Iris pigment epithelial cell (primary cell): ENCODE measurements around the gene ZWILCH.
A peak's percentile ranks its signal among the peaks of the same experiment; 100 is the strongest.
"Not testable (repeated sequence)": the region's sequence is repeated elsewhere in the genome, so short reads cannot be mapped to it uniquely, and the experiment has no call there.

Experiments used
- DNase-seq: peaks from one replicate; pipeline ENCODE4 v3.0.0-alpha.2; 2011; ENCODE audit warnings: low read depth

The ZWILCH gene

DNA sequence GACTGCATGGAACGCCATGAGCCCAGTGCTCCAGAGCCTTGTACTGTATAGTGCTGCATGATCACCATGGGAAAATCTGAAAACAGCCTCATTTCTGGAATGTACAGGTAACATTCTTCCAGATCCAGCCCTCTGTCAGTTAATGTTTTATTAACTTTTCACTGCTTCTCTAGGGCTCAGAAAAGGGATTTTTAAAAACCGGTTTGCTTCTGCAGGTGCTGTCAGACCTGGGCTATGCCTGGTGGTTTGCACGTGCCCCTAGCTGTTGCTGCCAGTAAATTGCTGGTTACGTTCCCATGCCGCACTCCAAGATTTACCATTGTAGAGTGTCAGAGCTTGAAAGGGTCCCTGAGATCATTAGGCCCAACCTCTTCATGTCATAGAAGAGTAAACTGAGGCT lies 16.6 kb upstream of the ZWILCH start:
- no peak for DNase-seq

DNA sequence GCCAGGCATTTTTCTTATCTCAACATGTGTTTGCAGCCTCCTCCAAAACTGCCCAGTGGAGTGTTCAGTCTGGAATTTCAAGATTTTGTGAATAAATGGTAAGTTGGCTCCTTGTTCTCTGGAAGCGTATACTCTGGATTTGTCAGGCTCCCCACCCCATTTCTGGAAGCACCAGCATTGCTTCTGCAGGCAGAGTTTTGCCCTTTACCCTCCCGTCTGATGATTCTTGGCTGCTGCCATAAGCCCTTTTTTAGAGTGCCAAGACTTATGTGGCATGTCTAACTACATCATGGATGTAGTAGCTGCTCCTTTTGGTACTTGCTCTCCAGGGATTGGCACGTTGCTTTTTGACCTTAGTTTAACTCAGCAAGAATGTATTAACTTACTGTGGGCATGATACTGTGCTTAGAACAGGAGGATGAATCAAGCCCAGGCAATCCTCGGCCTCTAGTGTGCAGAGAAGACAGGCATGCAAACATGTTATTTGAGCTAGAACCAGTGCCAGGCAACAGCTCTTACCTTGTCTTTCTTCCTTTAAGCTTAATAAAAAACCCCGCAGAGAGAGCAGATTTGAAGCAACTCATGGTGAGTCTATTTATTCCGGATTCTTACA lies 15.8 kb upstream of the ZWILCH start:
- DNase-seq = no peak

DNA sequence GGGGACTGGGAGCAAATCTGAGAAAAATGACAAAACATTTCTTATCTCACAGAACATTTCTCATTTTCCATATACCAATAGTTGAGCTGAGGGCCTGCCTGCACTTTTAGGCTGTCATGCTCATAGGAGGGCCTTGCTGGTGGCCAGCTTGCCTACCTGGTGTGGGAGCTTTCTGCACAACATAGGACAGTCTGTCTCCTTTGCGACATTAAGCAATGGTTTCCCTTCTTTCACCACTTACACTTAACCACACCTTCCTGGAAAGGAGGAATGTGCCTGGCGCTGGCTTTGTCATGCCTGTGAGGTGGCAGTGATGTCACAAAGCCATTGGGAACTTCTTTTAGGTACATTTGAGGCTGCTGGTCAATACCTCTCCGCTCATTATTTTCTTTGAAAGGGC lies 13.3 kb upstream of the ZWILCH start:
- no peak for DNase-seq

DNA sequence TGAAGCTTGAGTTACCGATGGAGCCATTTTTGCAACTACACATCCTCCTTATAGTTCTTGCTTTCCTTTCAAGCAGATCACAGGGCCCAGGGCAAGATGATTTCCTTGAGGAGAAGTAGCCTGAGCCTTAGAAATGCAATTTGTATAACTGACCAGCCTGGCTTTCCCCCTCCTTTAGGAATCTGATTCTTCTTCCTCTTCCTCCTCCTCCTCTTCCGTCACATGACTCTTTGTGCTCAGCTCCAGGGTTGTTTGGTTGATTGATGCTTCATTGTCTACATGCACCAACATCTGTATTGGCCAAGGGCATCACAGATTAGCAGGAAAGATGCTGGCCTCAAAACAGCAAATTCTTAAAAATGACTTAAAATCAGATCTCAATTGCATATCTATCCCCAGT lies 10.9 kb upstream of the ZWILCH start:
- DNase-seq = no peak

DNA sequence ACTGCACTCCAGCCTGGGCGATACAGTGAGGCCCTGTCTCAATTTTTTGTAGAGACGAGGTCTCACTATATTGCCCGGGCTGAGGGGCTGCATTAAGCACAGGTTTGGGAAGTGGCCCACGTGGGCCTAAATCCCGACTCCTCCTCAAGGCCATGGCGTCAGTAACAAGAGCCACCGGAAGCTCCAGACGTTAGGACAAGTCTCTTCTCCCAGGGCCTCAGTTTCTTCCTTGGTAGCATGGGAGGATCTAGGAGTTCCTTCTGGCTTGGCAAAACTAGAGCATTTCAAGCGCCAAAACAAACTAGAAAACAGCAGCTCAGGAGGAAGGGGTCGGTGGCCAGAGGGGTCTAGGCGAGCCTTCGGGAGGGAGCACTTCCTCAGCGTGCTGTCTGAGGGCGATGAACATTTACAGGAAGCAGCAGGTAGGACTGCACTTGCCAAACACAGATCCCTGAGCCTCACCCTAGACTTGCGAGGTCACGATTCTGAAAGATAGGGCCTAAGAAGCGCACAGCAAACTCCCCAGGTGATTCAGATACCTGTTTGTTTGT lies 8.1 kb upstream of the ZWILCH start:
- no peak for DNase-seq

DNA sequence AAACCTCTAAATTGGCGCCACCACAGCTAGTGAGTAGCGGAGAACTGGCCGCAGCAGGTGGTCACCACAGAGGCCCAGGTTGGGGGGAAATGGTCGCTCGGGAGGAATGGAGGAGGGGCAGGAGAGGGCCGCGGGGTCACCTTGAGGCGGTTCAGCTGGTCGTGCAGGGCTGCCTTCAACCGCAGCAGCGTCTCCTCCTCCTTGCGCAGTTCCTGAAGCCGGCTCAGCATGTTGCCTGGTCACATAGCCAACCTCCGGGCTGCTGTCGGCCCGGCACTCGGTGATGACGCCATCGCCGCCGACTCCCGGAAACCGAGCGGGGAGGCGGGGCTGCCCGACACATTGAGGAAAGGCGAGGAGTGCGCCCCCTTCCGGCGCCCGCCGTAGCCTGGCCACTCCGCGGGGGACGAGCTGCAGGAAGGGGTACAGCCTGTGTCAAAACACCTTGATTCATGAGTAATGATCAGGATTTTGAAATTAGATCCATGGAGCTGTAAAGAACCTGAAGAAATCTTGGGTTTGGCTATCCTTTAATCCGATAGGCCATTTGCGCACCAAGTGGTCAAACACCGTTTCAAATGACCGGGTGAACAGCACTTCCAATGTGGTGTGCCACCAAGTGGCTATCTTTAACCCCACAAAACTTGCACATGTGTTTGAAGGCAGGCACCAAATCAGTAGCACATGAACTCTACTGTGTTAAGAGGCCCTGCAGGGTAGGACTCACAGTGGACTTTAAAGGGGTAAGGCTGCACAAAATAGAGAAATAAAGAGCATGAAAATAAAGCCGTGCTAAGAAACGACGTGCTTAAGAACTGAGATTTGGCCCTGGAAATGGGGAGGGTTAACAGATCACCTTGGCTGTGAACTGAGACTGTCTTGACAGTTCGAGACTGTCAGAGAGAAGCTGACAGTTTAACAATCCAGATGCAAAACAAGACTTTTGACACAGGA lies 7.3 kb upstream of the ZWILCH start, which contains the start of gene SNAPC5:
SNAPC5 (minus strand) TSS at position 261 of the 954 bp plus-strand sequence; CDS start at position 230, 31 bp downstream.
- peak; percentile 95 for DNase-seq

DNA sequence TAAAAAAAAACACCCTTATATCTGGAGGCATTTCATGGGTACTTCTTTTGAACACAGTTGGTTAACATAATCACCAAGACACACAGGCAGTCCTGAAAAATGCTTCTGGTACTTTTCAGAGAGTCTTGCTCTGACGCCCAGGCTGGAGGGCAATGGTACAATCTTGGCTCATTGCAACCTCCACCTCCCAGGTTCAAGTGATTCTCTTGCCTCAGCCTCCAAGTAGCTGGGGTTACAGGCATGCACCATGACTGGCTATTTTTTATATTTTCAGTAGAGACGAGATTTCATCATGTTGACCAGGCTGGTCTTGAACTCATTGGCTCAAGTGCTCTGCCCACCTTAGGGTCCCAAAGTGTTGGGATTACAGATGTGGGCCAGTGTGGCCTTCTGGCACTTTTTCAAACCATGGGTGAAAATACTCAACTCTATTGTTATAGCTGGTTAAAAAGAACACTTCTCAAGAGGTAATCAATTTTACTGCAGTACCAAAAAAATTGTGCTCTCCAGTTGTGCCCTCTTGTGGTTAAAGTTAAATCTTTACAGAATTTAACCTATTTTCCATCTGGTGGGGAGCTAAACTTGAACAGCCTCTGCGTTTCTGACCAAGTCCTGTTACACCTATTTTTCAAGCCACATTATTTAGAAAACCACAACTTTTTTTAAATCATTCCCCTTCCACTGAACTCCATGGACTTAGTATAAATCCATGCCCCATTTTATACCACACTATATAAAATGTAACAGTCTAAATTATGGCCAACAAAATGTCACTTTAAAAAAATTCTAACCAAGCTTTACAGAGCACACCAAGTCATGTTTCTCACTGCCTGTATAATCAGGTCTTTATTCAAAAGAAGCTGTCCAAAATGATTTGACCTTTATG lies 6.4 kb upstream of the ZWILCH start:
- no peak for DNase-seq

DNA sequence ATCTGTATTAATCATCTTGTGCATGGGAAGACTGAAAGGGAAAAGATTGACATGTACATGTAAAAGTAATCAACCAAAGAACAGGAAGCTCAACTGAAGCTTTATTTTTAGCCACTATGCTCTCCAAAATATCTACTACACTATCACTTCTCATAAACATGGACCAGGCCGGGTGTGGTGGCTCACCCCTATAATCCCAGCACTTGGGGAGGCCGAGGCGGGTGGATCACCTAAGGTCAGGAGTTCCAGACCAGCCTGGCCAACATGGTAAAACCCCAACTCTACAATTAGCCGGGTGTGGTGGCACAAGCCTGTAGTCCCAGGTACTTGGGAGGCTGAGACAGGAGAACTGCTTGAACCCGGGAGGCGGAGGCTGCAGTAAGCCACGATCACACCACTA lies 4.8 kb upstream of the ZWILCH start:
- not testable (repeated sequence) for DNase-seq

DNA sequence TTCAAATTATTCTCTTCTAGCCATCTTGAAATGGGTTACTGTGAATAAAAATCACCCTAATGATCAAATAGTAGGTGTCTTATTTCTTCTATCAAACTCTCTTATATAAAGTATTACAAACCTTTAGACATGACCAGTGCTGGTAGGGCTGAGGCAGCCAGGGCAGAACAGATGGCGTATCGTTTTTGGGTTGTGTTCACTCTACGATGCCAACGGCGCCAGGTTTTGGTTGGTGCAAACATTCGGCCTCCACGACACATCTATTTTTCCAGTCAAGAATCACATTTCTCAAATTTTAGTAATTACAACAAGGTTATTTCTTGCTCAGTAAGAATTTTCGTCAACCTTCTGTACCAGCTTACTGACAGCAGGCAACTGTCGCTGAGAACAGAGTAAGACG lies 2.6 kb upstream of the ZWILCH start:
- no peak for DNase-seq

DNA sequence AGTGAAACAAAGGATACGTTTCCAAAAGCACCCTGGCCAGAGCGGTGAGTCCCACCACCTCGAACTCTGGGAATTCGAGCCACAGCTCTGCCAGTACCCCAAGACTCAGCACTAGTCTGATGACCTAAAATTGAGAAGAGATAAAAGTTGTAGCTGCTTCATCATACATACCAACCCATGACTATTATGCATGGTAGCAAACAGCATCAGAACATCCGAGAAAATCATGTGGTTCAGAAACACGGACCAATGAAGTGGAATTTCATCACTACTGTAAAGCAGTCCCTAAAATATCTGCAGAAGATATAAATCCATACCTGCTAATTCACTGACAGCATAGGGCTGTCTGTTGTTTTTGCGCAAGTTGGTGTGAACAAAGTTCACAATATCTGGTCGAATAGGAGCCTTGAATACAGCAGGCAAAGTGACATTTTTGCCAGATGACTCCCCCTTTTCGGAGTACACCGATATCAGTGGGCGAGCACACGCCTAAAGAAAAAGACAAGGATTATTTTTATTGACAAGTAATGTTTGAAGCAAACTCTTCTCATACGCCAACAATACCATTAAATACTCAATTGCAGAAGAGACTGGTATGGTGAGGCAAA lies 2.0 kb upstream of the ZWILCH start:
- peak; percentile 71 for DNase-seq

DNA sequence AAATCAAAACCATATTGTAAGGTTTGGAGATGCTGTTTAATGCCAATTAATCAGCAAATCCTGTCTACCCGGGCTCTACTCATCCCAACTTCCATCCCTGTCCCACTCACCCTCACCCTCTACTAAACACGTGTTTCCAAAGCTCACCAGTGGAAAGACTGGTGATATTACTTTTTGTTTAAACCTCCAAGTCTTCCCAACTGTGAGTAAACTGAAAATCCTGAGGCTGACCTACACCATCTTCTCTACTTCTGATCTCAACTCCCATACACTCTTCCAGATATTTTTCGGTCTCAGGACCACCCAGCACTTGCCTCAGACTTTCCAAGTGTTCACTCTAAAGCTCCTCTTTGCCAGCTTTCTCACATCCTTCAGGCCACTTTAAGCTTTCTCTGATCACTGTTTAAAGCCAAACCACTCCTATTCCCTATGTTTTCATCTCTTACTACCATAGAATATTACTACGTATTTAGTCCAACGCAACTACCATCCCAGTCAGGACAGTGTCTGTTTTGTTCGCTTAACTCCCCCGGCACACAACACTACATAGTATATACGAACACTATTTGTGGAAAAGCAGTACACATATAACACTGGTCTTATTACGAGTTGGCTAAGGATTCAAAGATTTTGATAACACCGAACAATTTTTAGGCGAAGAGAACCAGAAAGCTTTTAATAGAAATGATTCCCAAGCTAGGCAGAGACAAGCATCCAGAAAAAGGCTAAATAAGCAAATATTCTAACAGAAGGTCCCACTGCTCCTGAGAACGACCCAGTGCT lies 1.2 kb upstream of the ZWILCH start:
- no peak for DNase-seq

DNA sequence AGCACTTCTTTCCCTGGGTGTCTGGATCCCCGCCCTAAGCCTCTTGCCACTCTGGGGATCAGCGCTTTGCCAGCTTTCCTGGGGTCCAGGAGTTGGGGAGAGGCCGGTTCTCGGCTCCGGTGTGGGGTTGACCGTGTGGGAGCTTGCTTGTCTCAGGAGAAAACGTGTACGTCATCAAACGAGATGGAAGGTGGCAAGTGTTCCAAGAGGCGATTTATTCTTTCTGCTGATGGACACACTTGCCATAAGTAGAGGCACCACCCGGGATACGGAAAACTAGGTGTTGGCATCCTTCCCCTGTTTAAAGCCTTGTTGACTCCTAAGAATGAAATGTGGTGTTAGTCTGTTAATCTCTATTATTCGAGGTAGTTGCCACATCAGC lies 295 bp downstream of the ZWILCH start:
- DNase-seq = peak; percentile 72

DNA sequence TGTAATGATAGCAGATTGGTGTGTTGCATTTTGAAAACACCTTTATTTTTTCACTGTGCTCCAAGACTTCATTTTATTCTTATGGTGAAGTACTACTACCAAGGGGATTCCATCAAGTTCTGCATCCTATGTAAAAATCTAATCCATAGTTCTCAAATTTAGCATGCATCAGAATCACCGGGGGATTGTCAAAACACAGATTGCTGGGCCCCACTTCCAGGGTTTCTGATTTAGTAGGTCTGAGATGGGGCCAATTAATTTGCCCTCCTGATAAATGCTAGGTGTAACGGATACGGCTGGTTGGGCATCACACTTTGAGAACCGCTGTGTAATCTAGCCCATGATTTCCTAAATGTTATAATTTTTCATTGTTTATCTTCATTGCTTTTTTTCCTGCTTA lies 692 bp downstream of the ZWILCH start:
- DNase-seq = no peak

DNA sequence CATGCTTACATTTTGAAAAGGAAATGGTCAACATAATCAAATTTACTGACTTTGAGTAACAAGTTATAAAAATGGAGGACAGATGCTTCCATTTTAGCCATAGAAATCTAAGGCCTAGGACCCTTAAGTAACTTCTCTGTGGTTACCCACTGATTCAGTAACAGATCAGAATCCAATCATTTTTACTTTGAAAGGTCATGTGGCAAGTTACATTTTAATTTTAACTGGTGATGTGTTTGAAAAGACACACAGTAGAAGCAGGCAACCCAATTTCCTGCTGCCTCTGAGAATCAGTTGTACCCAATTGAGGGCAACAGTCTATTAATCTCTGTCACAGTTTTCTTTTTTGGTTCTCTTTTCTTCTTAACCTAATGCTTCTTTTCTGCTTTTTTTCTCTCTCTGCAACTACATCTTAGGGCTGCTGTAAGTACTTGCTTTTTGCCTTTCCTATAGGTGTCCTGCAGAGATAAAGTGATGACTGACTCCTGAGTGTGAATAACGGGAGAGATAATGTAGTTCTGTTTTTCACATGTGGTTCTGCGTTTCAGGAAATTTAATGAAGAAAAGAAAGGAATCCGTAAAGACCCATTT lies 3.3 kb downstream of the ZWILCH start:
- DNase-seq = no peak

DNA sequence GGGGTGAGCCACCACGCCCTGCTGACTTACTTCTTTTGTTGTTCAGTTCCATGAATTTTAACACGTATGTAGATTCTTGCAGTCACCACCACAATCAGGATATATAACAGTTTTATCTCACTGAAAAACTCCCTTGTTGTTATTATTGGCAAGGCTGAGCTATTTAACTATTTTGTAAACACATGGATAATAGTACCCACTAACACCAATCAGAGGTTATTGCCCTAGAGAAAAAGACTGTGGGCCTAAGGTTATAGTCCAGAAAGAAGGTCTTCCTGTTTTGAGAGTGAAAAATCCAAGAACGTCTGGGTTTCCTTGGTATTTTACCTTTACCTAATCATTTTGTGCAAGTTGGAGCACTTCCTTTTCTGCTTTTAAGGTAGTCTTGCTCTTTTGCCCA lies 9.5 kb downstream of the ZWILCH start:
- DNase-seq = no peak

DNA sequence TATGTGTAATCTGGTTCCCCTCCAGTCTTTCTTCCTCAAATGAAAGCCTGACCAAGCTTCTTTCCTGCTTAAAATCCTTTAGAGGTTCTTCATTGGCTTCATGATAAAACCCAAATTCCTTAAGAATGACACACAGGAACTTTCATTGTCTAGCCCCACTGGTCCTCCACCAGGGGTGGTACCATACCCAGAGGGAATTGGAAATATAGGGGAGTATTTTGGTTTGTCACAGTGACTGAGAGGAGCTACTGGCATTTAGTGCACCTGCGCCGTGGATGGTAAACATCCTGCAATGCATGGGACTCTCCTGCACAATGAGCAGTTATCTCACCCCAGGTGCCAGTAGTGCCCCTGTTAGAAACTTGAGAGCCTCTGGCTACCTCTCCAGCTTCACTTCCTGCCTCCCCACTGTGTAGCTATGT lies 10.8 kb downstream of the ZWILCH start:
- no peak for DNase-seq

DNA sequence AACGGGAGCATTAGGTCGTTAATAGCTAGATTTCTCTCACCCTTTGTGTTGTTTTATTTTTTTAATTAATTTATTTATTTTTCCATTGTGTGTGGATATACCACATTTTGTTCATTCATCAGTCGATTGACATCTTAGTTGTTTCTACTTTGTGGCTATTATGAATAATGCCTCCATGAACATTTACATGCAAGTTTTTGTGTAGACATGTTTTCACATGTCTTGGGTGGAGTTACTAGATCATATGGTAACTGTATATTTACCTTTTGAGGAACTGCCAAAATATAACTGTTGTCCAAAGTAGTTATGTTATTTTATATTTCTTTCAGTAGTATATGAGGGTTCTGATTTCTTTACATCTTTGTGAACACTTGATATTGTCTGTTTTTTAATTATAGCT lies 18.8 kb downstream of the ZWILCH start:
- no peak for DNase-seq

DNA sequence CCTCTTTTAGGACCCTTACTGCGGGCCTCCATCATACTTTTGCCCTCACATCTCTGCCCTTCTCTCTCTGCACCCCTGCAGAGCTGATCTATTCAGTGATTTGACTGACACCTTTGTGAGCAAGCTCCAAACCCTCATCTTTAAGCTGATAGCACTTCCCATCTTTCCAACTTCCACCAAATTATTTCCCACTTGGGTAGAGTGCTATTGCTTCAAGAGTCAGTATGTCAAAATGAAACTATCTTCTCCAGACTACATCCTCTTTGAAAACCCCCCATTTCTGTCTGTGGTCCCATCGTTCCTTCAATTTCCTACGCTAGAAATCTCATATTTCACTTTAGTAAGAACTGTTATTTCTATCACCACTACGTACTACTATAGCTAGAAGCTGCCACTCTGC lies 19.7 kb downstream of the ZWILCH start:
- DNase-seq = no peak

DNA sequence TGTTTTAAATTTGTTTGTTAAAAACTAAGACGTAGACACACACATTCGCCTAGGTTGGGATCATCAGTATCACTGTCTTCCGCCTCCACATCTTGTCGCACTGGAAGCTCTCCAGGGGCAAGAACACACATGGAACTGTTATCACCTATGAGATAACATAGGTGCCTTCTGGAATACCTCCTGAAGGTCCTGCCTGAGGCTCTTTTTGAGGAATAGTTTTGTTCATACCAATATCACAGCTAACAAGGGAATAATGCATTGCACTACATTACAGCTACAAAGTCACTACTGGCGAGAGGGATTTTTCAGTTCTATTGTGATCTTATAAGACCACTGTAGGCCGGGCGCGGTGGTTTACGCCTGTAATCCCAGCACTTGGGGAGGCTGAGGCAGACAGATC lies 29.9 kb downstream of the ZWILCH start:
- no peak for DNase-seq

DNA sequence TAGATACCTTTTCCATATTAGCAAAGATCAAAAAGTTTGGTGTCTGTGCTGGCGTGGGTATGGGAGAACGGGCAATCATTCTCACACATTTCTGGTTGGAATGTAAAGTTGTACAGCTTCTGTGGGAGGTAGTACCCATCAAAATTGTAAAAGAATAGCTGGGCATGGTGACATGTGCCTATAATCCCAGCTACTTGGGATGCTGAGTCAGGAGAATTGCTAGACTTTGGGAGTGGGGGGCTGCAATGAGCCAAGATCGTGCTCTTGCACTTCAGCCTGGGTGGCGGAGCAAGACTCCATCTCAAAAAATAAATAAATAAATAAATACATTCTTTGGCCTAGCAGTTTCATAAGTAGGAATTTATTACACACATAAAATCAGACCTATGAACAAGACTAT lies 37.8 kb downstream of the ZWILCH start:
- DNase-seq = no peak

DNA sequence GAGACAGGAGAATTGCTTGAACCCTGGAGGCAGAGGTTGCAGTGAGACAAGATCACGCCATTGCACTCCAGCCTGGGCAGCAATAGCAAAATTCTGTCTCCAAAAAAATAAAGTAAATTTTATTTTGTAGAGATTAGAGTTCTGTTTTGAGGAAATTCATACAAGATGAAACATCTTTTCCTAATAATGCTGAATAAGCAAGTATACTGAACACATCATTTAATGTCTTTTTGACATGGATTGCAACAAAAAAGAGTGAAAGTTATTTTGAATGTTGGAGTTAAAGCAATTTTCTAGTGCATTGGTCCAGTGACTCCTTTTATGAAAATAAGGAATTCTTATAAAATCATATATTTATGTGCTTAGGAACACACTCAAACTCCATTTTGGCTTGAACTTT lies 40.1 kb downstream of the ZWILCH start:
- no peak for DNase-seq
